Spinal cord (tissue), 10 donors: Measurements from ENCODE around the gene SH3RF3. TPM values are rescaled to one million over a fixed set of nuclear protein-coding genes. Genes with fewer than 3 reads are reported as not detected.

Source experiments
- DNase-seq, 6 donors: peaks; one replicate each; pipeline versions ENCODE4 v3.0.0 to v3.0.0-alpha.2; 2013 to 2015; ENCODE audit warnings: low spot score in 6 of 6, low read depth in 4 of 6
- H3K27ac ChIP-seq: one replicate; pipeline ENCODE4 v1.5.1; 2013; ENCODE audit warnings: low read depth, low read length, control low read depth
- H3K27me3 ChIP-seq: one replicate; pipeline ENCODE4 v1.6.1; 2013; ENCODE audit warnings: low read length; ENCODE audit not compliant: control insufficient read depth, insufficient read depth
- H3K36me3 ChIP-seq: one replicate; pipeline ENCODE4 v1.6.1; 2013; ENCODE audit warnings: low read length; ENCODE audit not compliant: control insufficient read depth, insufficient read depth
- H3K4me1 ChIP-seq: one replicate; pipeline ENCODE4 v1.6.1; 2013; ENCODE audit warnings: low read length; ENCODE audit not compliant: control insufficient read depth, insufficient read depth
- H3K4me3 ChIP-seq: one replicate; pipeline ENCODE4 v1.5.1; 2013; ENCODE audit warnings: low read depth, low read length, control low read depth
- H3K9me3 ChIP-seq: one replicate; pipeline ENCODE4 v1.6.1; 2013; ENCODE audit warnings: low read length; ENCODE audit not compliant: control insufficient read depth, insufficient read depth
- WGBS: methylation state at CpG from one replicate; pipeline ENCODE4 v1.1.5; 2013; ENCODE audit warnings: missing lambda C conversion rate; ENCODE audit not compliant: insufficient coverage; 5-methylcytosine and 5-hydroxymethylcytosine counted together
- polyA plus RNA-seq, 2 donors: library from polyadenylated mRNA; unstranded; fragments of 120-200 nt; gene quantifications; one replicate each; pipeline ENCODE4 v1.2.1, GENCODE V29; 2013; ENCODE audit not compliant: insufficient read length in 2 of 2
- total RNA-seq, 2 donors: library from RNA; depleted of rRNA in 1 of 2; stranded (reverse); fragments of 120-200 nt in 1 of 2; fragments of >200 nt in 1 of 2; gene quantifications; one replicate each; pipeline versions ENCODE4 v1.2.3 to v1.2.4, GENCODE V29; 2013 to 2014
- donor health status: healthy.

Gene SH3RF3
- total and polyA plus RNA-seq, 4 donors: 4.8 to 11.8 (median 7.8) TPM

DNA sequence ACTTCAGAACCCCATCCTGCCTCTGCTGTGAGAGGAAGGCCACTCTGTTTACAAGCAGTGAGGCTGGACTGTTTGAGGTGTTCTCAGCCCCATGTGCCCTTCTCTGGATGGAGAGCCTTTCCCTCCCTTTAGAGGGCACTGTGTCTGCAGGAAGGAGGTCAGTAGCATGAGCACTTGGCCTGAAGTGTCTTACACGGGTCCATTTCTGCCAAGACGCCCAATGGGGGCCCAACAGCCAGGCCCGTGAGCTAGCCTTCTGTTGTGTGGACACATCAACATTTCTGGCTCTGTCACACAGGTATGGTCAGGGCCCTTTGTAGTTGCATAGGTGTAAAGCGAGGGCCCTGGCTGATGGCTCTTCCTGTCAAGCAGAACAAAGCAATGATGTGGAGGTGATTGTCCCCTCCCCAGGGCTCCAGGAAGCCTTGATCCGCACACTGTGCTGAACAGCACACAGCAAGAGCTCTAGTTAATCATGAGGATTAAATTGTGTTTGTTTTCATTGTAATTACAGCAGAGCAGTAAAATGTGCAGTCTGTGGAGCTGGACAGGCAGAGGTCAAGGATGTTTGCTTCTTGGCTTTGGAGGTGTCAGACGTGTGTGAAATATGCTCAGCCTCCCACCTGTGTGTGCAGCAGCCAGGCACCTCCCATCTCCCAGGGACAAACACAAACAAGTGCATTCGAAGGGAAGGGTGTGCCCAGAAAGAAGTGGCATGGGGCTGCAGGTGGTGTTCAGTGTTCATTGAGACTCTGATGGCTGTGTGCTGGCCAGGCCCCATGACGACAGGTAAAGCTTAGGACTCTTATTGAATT, 132.1 kb downstream of the SH3RF3 start:
- no peaks in the 10 kb centered on the region for H3K9me3 ChIP-seq
- H3K4me1 ChIP-seq: peaks cover 42% of the 10 kb centered on the region
- H3K27me3 ChIP-seq: no peaks in the 10 kb centered on the region
- DNase-seq: no peak
- H3K4me3 ChIP-seq: no peak overlapping the region
- no peak overlapping the region for H3K27ac ChIP-seq
- WGBS: 63% methylated on average over 7 of the region's 8 CpGs
- no peaks in the 10 kb centered on the region for H3K36me3 ChIP-seq

GRCh38 chr2:109261906-109262631, 133.1 kb downstream of the SH3RF3 start:
- WGBS: 88% methylated on average over 6 of the region's 10 CpGs
- H3K27ac ChIP-seq: no peak overlapping the region
- no peak overlapping the region for H3K4me3 ChIP-seq
- no peaks in the 10 kb centered on the region for H3K27me3 ChIP-seq
- H3K4me1 ChIP-seq: peaks cover 46% of the 10 kb centered on the region
- no peak for DNase-seq
- no peaks in the 10 kb centered on the region for H3K9me3 ChIP-seq
- no peaks in the 10 kb centered on the region for H3K36me3 ChIP-seq

- Histone ChIP-seq H3K36me3 (no peaks in the 10 kb centered on the region), H3K9me3 (no peaks in the 10 kb centered on the region), H3K4me3 (no peak overlapping the region), H3K27me3 (no peaks in the 10 kb centered on the region), H3K27ac (peak overlapping the region; percentile 36), H3K4me1 (peaks cover 50% of the 10 kb centered on the region)
- no peak for DNase-seq
- 85% methylated on average over 11 of the region's 12 CpGs for WGBS
These were observed 135.8 kb downstream of the SH3RF3 start for GRCh38 chr2:109264595-109265328.

- H3K9me3 ChIP-seq: no peaks in the 10 kb centered on the region
- DNase-seq: no peak
- no peaks in the 10 kb centered on the region for H3K36me3 ChIP-seq
- WGBS: 35% methylated on average over 2 of the region's 2 CpGs
- no peak overlapping the region for H3K4me3 ChIP-seq
- H3K4me1 ChIP-seq: peaks cover 55% of the 10 kb centered on the region
- H3K27me3 ChIP-seq: no peaks in the 10 kb centered on the region
- H3K27ac ChIP-seq: no peak overlapping the region
These were observed 136.4 kb downstream of the SH3RF3 start for GRCh38 chr2:109265369-109265768.

GRCh38 chr2:109265953-109266352, 136.9 kb downstream of the SH3RF3 start:
- H3K27me3 ChIP-seq: no peaks in the 10 kb centered on the region
- no peak for DNase-seq
- no peak overlapping the region for H3K27ac ChIP-seq
- H3K4me1 ChIP-seq: peaks cover 55% of the 10 kb centered on the region
- H3K9me3 ChIP-seq: no peaks in the 10 kb centered on the region
- WGBS: 100% methylated on average over 5 of the region's 5 CpGs
- no peak overlapping the region for H3K4me3 ChIP-seq
- H3K36me3 ChIP-seq: no peaks in the 10 kb centered on the region

DNA sequence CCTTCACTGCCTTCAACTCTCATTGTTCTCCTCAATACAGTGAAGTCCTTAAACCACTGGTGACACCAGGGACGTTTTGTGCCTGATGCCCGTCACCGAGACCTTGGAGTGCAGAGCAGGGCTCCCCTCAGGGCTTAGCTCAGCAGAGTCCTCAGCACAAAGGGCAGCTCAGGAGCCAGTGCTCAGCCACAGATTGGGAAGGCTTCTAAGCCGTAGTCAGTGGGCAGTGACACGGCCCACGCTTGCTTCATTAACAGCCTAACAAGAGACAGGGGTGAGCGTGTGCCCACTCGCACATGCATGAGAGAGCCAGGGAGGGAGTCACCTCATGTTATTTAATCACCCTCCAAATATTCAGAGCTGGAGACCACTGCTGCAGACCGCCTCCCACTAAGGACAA, 137.5 kb downstream of the SH3RF3 start:
- WGBS: 81% methylated on average over 8 of the region's 9 CpGs
- Histone ChIP-seq H3K27me3 (no peaks in the 10 kb centered on the region), H3K27ac (no peak overlapping the region), H3K4me1 (peaks cover 55% of the 10 kb centered on the region), H3K36me3 (no peaks in the 10 kb centered on the region), H3K9me3 (no peaks in the 10 kb centered on the region), H3K4me3 (no peak overlapping the region)
- no peak for DNase-seq

DNA sequence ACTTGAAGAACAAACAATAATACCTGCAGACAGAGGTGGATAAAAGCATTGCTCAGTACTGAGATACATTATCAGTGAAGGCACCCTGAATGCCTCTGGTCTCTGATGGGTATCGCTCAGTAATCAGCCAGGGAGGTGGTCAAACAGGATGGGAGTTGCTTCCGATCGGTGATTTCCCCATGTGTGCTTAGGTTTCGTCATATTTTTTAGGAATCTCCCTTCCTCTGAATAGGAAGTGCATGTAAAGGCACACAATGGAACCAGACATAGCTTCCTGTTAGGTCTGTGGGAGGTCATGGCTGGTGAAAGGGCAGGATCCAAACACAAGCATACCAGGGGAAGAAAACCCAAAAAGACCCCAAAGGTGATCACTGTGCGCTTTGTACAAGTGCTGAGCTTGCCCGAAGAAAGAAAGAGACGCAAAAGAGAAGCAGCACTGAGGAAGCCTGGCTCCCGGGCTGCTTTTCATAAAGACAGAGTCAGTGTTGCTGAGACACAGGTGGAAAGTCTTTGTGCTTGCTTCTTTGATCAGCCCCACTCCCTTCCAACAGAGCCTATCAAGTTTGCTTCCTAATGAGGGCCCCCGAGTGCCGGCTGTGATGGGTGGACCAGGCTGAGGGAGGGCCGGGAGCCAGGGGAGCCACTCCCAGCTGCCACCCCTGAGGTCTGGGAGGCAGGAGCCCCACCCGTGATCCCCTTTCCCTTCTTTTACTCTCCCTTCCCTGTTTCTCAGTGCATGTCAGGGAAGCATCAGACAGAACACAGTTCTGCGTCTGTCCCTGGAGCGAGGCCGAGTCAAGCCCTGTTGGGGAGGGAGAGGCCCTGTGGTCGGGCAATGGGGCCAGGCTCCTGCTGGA, 138.2 kb downstream of the SH3RF3 start:
- Histone ChIP-seq H3K27ac (no peak overlapping the region), H3K36me3 (no peaks in the 10 kb centered on the region), H3K9me3 (no peaks in the 10 kb centered on the region), H3K27me3 (peaks cover 4% of the 10 kb centered on the region), H3K4me1 (peaks cover 57% of the 10 kb centered on the region), H3K4me3 (no peak overlapping the region)
- peak in 1 of 6 donors; percentile 44 for DNase-seq
- 71% methylated on average over 13 of the region's 16 CpGs for WGBS

- H3K36me3 ChIP-seq: no peaks in the 10 kb centered on the region
- 100% methylated on average over 5 of the region's 7 CpGs for WGBS
- H3K27ac ChIP-seq: no peak overlapping the region
- peaks cover 4% of the 10 kb centered on the region for H3K27me3 ChIP-seq
- DNase-seq: no peak
- no peaks in the 10 kb centered on the region for H3K9me3 ChIP-seq
- H3K4me3 ChIP-seq: no peak overlapping the region
- H3K4me1 ChIP-seq: peaks cover 69% of the 10 kb centered on the region
These were observed 139.9 kb downstream of the SH3RF3 start for GRCh38 chr2:109268916-109269315.
